HG02938 (cell line): ENCODE results near the gene IGSF10.
"Not testable (repeated sequence)": the region's sequence is repeated elsewhere in the genome, so short reads cannot be mapped to it uniquely, and the experiment has no call there.

Experiments
- ATAC-seq: cut with Tn5 transposase; IDR thresholded peaks from one replicate; pipeline ENCODE4 v1.9.1; 2021; ENCODE audit warnings: mild to moderate bottlenecking, moderate library complexity; ENCODE audit not compliant: unreplicated experiment

IGSF10 gene, protein sequence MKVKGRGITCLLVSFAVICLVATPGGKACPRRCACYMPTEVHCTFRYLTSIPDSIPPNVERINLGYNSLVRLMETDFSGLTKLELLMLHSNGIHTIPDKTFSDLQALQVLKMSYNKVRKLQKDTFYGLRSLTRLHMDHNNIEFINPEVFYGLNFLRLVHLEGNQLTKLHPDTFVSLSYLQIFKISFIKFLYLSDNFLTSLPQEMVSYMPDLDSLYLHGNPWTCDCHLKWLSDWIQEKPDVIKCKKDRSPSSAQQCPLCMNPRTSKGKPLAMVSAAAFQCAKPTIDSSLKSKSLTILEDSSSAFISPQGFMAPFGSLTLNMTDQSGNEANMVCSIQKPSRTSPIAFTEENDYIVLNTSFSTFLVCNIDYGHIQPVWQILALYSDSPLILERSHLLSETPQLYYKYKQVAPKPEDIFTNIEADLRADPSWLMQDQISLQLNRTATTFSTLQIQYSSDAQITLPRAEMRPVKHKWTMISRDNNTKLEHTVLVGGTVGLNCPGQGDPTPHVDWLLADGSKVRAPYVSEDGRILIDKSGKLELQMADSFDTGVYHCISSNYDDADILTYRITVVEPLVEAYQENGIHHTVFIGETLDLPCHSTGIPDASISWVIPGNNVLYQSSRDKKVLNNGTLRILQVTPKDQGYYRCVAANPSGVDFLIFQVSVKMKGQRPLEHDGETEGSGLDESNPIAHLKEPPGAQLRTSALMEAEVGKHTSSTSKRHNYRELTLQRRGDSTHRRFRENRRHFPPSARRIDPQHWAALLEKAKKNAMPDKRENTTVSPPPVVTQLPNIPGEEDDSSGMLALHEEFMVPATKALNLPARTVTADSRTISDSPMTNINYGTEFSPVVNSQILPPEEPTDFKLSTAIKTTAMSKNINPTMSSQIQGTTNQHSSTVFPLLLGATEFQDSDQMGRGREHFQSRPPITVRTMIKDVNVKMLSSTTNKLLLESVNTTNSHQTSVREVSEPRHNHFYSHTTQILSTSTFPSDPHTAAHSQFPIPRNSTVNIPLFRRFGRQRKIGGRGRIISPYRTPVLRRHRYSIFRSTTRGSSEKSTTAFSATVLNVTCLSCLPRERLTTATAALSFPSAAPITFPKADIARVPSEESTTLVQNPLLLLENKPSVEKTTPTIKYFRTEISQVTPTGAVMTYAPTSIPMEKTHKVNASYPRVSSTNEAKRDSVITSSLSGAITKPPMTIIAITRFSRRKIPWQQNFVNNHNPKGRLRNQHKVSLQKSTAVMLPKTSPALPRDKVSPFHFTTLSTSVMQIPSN (N-terminal part only)

DNA sequence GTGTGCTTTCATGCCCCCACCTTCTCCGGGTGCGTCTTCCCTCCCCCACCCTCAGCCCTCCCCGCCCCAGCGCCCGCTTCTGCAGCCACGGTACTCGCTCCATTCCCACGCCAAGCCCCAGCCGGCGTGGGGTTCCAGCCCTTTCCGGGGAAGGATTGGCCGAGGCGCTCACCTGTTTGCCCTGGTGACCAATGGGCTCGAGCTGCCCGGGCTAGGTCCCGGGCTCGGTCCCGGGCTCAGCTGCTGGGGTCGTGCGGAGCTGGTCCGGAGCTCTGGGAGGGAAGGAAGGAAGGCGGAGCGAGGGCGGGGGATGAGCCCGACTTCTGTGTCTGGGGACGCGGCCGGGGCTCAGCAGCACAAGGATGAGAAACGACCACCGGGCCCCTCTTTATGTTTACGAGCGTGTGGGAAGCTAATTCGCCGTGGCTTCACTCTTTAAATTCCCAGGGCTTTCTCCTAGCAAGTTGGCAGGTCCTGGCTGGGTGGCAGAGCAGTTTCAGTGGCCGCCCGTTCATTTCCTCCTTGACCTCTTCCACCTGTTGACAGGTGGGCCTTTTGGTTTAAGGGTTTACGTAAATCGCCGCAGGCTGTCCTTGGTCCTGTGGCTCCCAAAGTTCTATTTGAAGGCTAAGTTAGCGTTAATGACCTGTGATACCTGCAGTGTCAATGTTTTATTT, at the start of gene IGSF10:
Gene IGSF10, minus strand, starts transcription at position 288 of the 677 bp plus-strand sequence. CDS start 2,352 bp downstream, outside the sequence.
- ATAC-seq, result no peak

DNA sequence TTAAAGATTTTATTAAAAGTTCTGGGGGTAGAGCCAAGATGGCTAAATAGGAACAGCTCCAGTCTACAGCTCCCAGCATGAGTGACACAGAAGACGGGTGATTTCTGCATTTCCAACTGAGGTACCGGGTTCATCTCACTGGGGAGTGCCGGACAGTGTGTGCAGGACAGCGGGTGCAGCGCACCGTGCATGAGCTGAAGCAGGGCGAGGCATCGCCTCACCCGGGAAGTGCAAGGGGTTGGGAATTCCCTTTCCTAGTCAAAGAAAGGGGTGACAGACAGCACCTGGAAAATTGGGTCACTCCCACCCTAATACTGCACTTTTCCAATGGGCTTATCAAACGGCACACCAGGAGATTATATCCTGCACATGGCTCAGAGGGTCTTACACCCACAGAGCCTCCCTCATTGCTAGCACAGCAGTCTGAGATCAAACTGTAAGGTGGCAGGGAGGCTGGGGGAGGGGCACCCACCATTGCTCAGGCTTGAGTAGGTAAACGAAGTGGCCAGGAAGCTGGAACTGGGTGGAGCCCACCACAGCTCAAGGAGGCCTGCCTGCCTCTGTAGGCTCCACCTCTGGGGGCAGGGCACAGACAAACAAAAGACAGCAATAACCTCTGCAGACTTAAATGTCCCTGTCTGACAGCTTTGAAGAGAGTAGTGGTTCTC, 48.7 kb upstream of the IGSF10 start:
- not testable (repeated sequence) for ATAC-seq

DNA sequence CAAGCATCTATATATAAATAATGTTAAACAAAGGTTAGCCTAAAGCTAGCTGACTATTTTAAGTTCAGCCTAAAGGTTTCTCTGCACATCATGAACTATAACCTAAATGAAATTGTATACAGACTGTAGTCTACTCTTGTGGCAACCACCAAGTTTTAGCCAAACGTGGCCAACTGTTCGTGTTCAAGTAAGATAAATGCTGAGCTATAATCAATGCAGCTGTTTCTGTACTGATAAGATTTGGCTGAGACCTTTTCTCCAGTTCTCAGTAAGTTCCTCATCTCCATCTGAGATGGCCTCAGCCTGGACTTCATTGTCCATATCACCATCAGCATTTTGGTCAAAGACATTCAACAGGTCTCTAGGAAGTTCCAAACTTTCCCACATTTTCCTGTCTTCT, 43.7 kb upstream of the IGSF10 start:
- no peak for ATAC-seq

DNA sequence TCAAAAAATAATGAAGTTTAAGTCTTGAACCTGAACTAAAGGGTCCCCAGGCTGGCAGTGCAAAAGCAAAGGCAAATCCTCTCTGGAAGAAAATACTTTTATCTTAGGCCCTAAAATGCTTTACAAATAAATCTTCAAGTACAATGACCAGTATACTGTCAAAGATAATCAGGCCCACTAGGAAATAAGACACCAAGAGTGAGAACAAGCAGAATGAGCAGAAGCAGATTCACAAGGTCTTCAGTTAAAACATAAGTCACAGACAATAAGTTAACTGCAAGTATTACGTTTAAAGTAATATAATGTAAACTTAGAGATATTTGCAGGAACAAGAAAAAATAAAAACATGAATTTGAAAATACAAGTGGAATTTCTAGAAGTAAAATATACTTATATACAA, 42.2 kb upstream of the IGSF10 start:
- no peak for ATAC-seq

DNA sequence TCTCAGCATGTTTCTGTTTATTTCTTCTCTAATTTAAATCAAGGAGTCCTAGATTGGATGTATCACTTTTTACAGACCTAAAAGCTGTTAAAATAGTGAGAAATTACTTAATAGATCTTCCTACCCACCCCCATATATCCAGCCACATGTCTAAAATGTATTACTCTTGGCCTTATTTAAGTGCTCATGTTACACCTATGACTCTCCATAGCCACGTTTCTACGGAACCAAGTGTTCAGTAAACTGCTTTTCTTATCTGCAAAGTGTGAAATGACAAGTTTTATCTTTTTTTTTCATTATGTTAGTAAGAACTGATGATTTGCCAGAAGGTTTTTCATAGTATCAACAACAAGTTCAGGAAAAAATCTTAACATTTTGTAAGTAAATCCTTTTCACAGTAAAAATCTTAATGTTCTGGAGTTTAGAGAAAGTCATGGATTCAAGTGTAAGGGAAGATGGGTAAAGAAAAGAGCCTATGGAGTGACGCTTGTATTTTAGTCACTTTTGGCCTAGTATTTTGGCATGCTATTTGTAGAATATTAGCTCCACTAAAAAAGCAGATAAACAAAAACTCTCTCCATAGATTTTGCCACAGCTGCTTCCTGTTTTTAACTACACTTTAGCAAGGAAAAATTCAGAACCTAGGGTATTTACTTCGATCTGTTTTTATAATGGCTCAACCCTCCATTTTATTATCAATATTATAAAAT, 41.2 kb upstream of the IGSF10 start:
- ATAC-seq, result no peak

DNA sequence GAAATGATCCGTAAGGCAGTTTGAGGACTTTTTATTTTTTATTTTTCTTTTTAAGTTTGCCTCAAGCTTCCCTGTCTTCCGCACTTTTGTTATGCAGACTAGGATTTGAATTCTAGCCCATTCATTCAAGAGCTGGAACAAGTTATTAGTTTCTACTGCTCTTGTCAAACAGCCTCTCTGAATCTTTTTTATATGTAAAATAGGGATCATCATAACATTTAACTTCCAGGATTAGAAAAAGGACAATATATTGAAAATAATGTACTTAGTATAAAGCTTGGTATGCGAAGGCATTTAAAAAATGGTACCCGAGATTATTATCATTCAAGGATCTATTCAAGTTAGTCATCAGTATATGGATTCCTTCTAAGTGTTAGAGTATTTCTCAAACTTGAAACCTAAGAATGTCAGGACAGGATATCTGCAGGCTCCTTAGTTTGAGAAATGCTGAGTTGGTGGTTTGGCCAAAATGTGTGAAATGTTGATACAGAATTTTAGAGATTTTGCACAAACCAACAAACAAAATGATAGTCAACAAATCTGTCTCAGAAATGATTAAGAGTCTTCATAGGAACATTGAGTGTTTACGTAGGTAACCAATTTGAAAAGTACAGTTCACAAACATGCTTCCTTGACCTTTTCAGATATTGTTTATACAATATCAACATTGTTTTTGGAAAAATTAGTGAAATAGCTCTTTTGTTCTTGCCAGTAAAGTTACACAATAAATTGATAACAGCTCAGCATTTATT, 40.5 kb upstream of the IGSF10 start:
- no peak for ATAC-seq

DNA sequence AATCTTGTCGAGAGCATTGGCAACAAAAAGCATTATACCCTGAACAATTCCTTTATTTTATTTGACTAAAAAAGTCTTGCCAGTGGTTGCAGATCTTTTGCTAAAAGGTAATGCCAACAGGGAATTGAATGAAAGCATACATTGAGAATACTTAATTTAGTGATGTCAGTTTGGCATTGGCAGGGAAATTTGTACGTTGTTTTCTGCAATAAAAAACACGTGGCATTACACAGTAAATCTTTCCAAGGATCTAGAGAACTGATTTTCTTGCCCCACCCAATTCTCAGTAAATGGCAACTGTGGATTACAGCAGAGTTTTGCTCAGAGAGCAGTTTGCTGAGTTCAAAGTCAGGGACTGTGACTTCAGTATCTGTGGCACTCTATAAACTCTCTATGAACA, 38.3 kb upstream of the IGSF10 start:
- ATAC-seq, result no peak

DNA sequence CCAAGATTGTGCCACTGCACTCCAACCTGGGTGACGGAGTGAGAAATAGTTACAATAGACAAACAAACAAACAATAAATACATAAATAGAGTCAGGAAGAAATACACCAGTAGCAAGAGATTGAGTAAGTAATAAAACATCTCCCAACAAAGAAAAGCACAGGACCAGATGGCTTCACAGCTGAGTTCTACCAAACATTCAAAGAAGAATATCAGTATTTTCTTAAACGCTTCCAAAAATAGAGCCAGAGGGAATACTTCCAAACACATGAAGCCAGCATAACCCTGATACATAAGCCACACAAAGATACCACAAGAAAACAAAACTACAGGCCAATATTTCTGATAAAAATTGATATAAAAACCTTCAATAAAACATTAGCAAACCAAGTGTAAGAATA, 30.7 kb upstream of the IGSF10 start:
- ATAC-seq, result no peak

DNA sequence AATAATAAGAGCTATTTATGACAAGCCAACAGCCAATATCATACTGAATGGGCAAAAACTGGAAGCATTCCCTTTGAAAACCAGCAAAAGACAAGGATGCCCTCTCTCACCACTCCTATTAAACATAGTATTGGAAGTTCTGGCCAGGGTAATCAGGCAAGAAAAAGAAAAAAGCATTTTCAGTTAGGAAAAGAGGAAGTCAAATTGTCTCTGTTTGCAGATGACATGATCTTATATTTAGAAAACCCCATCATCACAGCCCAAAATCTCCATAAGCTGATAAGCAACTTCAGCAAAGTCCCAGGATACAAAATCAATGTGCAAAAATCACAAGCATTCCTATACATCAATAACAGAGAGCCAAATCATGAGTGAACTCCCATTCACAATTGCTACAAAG, 27.0 kb upstream of the IGSF10 start:
- ATAC-seq, result not testable (repeated sequence)

DNA sequence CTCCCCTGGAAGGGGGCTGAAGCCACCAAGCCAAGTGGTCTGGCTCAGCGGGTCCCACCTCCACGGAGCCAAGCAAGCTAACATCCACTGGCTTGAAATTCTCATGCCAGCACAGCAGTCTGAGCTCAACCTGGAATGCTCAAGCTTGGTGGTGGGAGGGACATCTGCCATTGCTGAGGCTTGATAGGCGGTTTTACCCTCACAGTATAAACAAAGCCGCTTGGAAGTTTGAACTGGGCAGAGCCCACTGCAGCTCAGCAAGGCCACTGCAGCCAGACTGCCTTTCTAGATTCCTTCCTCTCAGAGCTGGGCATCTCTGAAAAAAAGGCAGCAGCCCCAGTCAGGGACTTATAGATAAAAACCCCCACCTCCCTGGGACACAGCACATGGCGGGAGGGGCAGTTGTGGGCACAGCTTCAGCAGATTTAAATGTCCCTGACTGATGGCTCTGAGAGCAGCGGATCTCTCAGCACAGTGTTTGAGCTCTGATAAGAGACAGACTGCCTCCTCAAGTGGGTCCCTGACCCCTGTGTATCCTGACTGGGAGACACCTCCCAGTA, 23.2 kb upstream of the IGSF10 start:
- no peak for ATAC-seq

DNA sequence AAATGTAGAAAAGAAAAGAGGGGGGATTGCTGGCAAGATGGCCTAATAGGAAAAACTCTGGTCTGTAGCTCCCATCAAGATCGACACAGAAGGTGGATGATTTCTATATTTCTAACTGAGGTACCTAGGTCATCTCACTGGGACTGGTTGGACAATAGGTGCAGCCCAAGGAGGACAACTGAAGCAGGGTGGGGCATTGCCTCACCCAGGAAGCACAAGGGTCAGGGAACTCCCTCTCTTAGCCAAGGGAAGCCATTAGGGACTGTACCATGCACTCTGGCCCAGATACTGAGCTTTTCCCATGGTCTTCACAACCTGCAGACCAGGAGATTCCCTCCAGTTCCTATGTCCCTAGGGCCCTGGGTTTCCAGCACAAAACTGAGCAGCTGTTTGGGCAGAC, 22.6 kb upstream of the IGSF10 start:
- no peak for ATAC-seq

DNA sequence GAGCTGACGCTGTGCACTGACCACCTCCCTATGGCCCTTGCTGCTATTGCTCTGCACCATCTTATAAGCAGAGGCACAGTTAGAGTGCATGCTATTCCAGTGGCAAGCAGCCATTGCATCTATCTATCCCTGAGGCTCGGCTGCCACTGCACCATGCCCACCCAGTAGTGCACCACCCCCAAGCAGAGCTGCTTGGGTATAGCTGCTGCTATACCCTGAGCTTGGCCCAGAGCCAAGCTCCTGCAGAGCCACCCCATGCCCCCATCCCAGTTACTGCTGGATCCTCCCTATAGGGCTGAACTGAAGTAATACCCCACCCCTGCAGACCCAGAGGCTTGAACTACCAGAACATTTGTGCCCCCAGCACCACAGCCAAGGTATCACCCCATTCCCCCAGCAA, 19.6 kb upstream of the IGSF10 start:
- no peak for ATAC-seq

DNA sequence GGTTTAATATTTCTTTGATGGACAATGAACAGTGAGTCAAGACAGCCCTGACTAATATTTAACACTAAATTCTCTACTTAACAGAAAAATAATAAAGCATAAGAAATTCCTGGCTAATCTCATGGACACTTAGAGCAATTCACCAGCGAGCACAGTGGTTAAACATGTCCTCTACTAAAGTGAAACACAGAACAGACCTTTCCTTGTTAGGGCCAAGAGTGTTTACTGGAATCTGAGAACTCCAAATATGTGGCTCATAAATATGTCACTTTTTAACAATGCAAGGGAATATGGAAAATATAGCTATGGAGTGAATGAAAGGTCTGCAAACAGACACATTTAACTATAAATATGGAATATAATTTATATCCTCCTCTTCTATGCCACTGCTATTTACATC, 18.6 kb upstream of the IGSF10 start:
- ATAC-seq, result no peak

DNA sequence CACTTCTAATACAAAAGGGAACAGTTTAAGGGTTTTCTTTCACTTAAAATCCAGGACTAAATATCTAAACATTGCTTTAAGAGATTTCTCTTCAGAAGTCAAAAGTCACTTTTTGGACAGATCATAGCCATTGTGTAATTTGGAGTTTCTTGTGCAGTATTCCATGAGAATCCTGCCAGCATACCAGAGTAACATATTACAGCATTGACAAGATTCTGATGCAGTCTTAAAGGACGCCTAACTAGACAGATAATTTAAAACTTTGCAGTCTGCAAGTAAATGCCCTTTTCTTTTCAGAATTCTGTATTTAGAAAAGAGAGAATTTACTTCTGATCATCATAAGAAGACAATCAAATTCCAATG, 17.5 kb upstream of the IGSF10 start:
- ATAC-seq, result no peak

DNA sequence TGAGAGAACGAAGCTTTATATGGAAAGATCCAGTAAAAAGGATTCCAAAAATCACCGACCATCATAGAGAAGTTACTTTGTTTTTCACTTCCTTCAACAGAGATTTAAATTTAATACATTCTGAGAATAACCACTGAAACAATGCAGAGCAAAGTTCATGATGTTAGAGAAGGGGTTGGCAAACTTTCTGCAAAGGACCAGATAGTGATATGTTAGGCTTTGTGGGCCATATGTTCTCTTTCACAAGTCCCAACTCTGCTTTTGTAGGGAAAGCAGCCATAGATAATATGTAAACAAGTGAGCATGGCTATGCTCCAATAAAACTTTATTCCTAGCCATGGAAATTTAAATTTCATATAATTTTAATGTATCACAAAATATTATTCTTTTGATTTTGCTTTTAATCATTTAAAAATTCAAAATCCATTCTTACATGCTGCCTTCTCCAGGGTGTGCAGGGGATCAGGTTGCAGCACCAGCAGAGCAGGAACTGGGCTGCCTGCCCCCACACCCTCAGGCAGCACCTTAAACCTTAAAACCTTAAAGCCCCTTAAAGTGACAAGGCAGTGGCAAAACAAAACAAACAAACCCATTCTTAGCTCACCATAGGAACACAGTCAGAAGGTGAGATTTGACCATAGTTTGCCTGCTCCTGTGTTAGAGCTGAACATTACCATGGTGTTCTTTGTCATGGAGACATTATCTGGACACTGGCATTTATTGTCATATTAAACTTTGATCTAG, 16.9 kb upstream of the IGSF10 start:
- no peak for ATAC-seq

DNA sequence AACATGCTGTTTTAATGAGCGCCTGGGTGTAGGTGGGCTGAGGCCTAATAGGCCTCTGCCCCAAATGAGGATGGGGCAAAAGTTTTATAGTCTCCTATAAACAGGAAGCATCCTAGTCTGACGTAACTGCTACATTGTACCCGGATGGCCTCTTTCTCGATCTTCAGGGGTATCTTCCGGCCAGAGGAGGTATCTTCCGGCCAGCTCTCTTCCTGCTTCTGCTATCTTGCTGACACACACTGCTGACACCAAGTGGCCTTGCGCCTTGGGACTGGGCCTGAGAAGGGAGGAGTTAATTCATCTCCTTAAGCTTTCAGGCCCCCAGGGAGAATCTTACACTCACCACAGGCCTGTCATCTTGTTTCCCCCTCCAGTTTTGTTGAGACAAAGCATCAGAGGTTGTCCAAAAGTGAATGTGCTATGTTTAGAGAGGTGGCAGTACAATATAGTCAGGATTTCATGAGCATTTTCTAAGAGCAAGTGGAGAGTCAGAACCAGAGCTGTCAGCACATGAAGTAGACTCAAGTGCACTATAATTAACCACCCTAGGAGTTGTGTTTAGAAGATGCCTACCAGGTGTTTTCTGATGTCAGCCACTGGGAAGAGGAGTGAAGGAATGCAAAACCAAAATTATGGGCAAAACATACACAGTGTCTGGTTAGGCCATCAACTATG, 15.6 kb upstream of the IGSF10 start:
- ATAC-seq, result no peak

DNA sequence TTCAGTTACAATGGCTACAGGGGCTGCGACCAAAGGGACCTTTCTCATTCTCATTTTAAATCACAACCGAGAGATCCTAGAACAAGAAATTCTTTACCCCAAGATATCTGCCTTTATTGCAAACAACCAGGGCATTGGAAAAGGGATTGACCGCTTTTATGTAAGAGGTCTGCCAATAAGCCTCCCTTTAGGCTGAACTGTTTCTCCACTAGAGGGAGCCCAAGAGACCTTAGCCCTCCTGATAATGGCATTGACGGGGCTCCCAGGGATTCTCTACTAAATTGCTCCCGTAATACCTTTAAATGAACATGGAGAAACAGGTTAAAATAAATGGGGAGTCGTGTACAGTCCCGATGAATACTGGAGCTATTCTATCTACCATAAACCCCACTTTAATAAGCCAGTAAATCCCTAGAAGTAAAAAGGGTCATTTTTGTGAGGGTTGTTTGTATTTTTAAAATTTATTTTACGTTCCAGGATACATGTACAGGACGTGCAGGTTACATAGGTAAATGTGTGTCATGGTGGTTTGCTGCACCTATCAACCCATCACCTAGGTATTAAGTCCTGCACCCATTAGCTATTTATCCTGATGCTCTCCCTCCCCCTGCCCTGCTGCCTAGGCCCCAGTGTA, 7.5 kb upstream of the IGSF10 start:
- ATAC-seq, result peak; percentile 66
